ENCODE data around the gene ALPK1. TPM values are rescaled to one million over a fixed set of nuclear protein-coding genes. Genes with fewer than 3 reads are reported as not detected.

ALPK1 gene
- total and polyA plus RNA-seq, 2 experiments from 2014 or later: 0.10 to 0.49 TPM

DNA sequence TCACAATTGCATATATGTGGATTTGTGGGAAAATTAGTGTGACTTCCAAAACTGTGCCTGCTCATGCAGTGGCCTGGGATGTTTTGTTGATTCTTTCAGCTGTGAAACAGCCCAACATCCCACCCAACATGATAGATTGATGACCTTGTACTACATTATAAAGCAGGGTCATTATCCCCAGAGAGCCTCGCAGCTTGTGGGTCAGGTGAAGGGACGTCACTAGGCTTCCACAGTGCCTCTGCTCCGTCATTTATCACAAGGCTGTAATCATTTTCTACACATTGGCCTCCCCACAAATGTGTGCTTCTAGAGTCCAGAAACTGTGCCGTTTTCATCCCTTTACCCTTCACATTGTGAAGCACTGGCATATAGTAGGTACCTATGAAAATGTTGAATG lies 31.6 kb downstream of the ALPK1 start:
- no peaks in the 10 kb centered on the region; the same call in 1 of the 2 replicates for H3K9me2 ChIP-seq (ENCODE audit: insufficient read depth)
- Mint-ChIP-seq H3K4me3 (no peak overlapping the region), H3K36me3 (ENCODE audit: low read depth) (no peaks in the 10 kb centered on the region), H3K4me1 (no peaks in the 10 kb centered on the region), H3K27me3 (ENCODE audit: insufficient read depth, low read depth, poor library complexity) (no peaks in the 10 kb centered on the region), H3K9me3 (no peaks in the 10 kb centered on the region), H3K27ac (no peak overlapping the region)
- H3K27me3 ChIP-seq (ENCODE audit: insufficient read depth): no peaks in the 10 kb centered on the region
- H4K20me1 ChIP-seq (replicated peaks; ENCODE audit: insufficient read depth): no peaks in the 10 kb centered on the region; the same call in 1 of the 2 replicates
- ATAC-seq (no peak), DNase-seq (ENCODE audit: low spot score) (no peak)
- no peaks in the 10 kb centered on the region for H3K4me1 ChIP-seq (ENCODE audit: insufficient read depth)
- H3F3A ChIP-seq (replicated peaks; ENCODE audit: low read depth): no peaks in the 10 kb centered on the region
- TF ChIP-seq REST (IDR thresholded peaks at IDR 0.05; ENCODE audit: unreplicated experiment): no peak
- TF ChIP-seq ZNF331 (CRISPR knock-in tag; IDR thresholded peaks at IDR 0.05; ENCODE audit: low read depth): no peak
- TF ChIP-seq ZNF114 (CRISPR knock-in tag; IDR thresholded peaks at IDR 0.05): no peak
- TF ChIP-seq ZNF462 (CRISPR knock-in tag; IDR thresholded peaks at IDR 0.05): no peak
- TF ChIP-seq STAT1 (IDR thresholded peaks at IDR 0.05; ENCODE audit: unreplicated experiment): no peak
- no peak for TF ChIP-seq ETS1 (IDR thresholded peaks at IDR 0.05)
- TF ChIP-seq POLR2AphosphoS5 (IDR thresholded peaks at IDR 0.05; ENCODE audit: low read depth): no peak
- no peak for TF ChIP-seq CTCF (conservative IDR thresholded peaks at IDR 0.05; ENCODE audit: low read depth in 2 of 2)
- TF ChIP-seq EZH2phosphoT487 (IDR thresholded peaks at IDR 0.05; ENCODE audit: unreplicated experiment): no peak
- no peak for TF ChIP-seq JUNB (IDR thresholded peaks at IDR 0.05; ENCODE audit: unreplicated experiment)
- H3K27ac ChIP-seq (ENCODE audit: low read depth): no peak overlapping the region
- no peaks in the 10 kb centered on the region for H3K36me3 ChIP-seq (ENCODE audit: insufficient read depth)
- H3K4me3 ChIP-seq: no peak overlapping the region
- no peaks in the 10 kb centered on the region for H3K79me2 ChIP-seq (replicated peaks; ENCODE audit: insufficient read depth)
- H3K4me2 ChIP-seq: no peak overlapping the region
- H2AFZ ChIP-seq: no peak overlapping the region

Measured in GM23338 (cell line).